IMR-90 (cell line): ENCODE results near the gene RGS13. TPM values are rescaled to one million over a fixed set of nuclear protein-coding genes. Genes with fewer than 3 reads are reported as not detected.

Source experiments
- ATAC-seq: fragments of 200-7000 bp; cut with Tn5 transposase; 2 replicates; pipeline ENCODE4 v1.9.1; 2020; ENCODE audit warnings: low read depth, mild to moderate bottlenecking, moderate library complexity
- BruUV-seq: library from RNA; stranded (reverse); fragments of 400-500 nt; replicated peaks from 2 replicates; lab custom pipeline; 2021; lab: Mats Ljungman, UMichigan
- CTCF ChIA-PET: fragments of 300-600 bp; formaldehyde crosslinking; extraction: SDS; loops from one replicate; lab custom pipeline; 2021; ENCODE audit warnings: antibody characterized with exemption; lab: Yijun Ruan, JAX
- POLR2A ChIA-PET: fragments of 300-600 bp; sonication (Branson Sonifier 250); formaldehyde crosslinking; loops from one replicate; lab custom pipeline; 2022; ENCODE audit warnings: antibody characterized with exemption; ENCODE audit not compliant: unreplicated experiment; lab: Charles Lee
- DNase-seq: peaks from one replicate; pipeline ENCODE4 v3.0.0; 2013
- H2AFZ ChIP-seq: replicated peaks from 2 replicates; pipeline ENCODE3; 2013; ENCODE audit warnings: low read length, mild to moderate bottlenecking; ENCODE audit not compliant: poor library complexity
- H2AK5ac ChIP-seq: 2 replicates; pipeline ENCODE4 v1.6.1; 2013; ENCODE audit warnings: low read depth, low read length, inconsistent platforms
- H2AK9ac ChIP-seq: replicated peaks from 2 replicates; pipeline ENCODE3; 2013; ENCODE audit warnings: mild to moderate bottlenecking, low read depth, low read length, moderate library complexity; ENCODE audit not compliant: poor library complexity
- H2BK120ac ChIP-seq: 2 replicates; pipeline ENCODE4 v1.6.1; 2013; ENCODE audit warnings: low read depth, low read length, inconsistent platforms
- H2BK15ac ChIP-seq: 3 replicates; pipeline ENCODE4 v1.6.1; 2013; ENCODE audit warnings: low read depth, low read length, inconsistent platforms
- H2BK20ac ChIP-seq: 2 replicates; pipeline ENCODE4 v1.6.1; 2013; ENCODE audit warnings: low read depth, mild to moderate bottlenecking, inconsistent platforms, low read length, moderate library complexity
- H2BK5ac ChIP-seq: 2 replicates; pipeline ENCODE4 v1.6.1; 2013; ENCODE audit warnings: mild to moderate bottlenecking, low read depth, low read length, inconsistent platforms; ENCODE audit not compliant: poor library complexity, severe bottlenecking
- H3K14ac ChIP-seq: replicated peaks from 2 replicates; pipeline ENCODE4 v1.6.1; 2013; ENCODE audit warnings: low read depth, low read length, inconsistent platforms
- H3K18ac ChIP-seq: 2 replicates; pipeline ENCODE4 v1.6.1; 2013; ENCODE audit warnings: low read depth, low read length, control low read depth
- H3K23ac ChIP-seq: 2 replicates; pipeline ENCODE4 v1.6.1; 2013; ENCODE audit warnings: low read depth, low read length, inconsistent platforms
- H3K27ac ChIP-seq: 2 replicates; pipeline ENCODE4 v1.5.1; 2013; ENCODE audit warnings: mild to moderate bottlenecking, control low read depth, low read length; ENCODE audit not compliant: insufficient read depth
- H3K27me3 ChIP-seq: 2 replicates; pipeline ENCODE4 v1.6.1; 2013; ENCODE audit warnings: low read length; ENCODE audit not compliant: control insufficient read depth, insufficient read depth
- H3K36me3 ChIP-seq: 2 replicates; pipeline ENCODE4 v1.6.1; 2013; ENCODE audit warnings: low read length, mixed read lengths; ENCODE audit not compliant: control insufficient read depth, insufficient read depth
- H3K4ac ChIP-seq: 2 replicates; pipeline ENCODE4 v1.6.1; 2013; ENCODE audit warnings: low read depth, low read length, inconsistent platforms
- H3K4me1 ChIP-seq: 2 replicates; pipeline ENCODE4 v1.6.1; 2013; ENCODE audit warnings: low read length, mixed read lengths; ENCODE audit not compliant: control insufficient read depth, insufficient read depth
- H3K4me2 ChIP-seq: 2 replicates; pipeline ENCODE4 v1.6.1; 2013; ENCODE audit warnings: low read depth, mild to moderate bottlenecking, control low read depth, low read length, moderate library complexity
- H3K4me3 ChIP-seq: 2 replicates; pipeline ENCODE4 v1.5.1; 2013; ENCODE audit warnings: low read depth, mild to moderate bottlenecking, control low read depth, low read length, moderate library complexity; ENCODE audit not compliant: insufficient read depth
- H3K56ac ChIP-seq: 2 replicates; pipeline ENCODE4 v1.6.1; 2013; ENCODE audit warnings: low read length, inconsistent platforms; ENCODE audit not compliant: insufficient read depth; ENCODE audit errors: extremely low read depth
- H3K79me1 ChIP-seq, 2 experiments: 2 replicates each; pipeline ENCODE4 v1.6.1; 2013; ENCODE audit warnings: low read length in 2 of 2, inconsistent platforms in 1 of 2, low read depth in 1 of 2
- H3K9ac ChIP-seq: 2 replicates; pipeline ENCODE4 v1.6.1; 2013; ENCODE audit warnings: low read depth, low read length, control low read depth
- H3K9me1 ChIP-seq: 2 replicates; pipeline ENCODE4 v1.6.1; 2013; ENCODE audit warnings: low read length, inconsistent platforms; ENCODE audit not compliant: insufficient read depth
- H3K9me3 ChIP-seq: 2 replicates; pipeline ENCODE4 v1.6.1; 2013; ENCODE audit warnings: low read length; ENCODE audit not compliant: control insufficient read depth, insufficient read depth
- H4K20me1 ChIP-seq: 2 replicates; pipeline ENCODE4 v1.6.1; 2013; ENCODE audit warnings: low read length, inconsistent platforms; ENCODE audit not compliant: insufficient read depth
- H4K5ac ChIP-seq: 2 replicates; pipeline ENCODE4 v1.6.1; 2013; ENCODE audit warnings: mild to moderate bottlenecking, low read depth, low read length, control low read depth
- H4K8ac ChIP-seq, 2 experiments: 2 replicates each; pipeline ENCODE4 v1.6.1; 2013; ENCODE audit warnings: low read depth in 2 of 2, low read length in 2 of 2, control low read depth in 1 of 2, inconsistent platforms in 1 of 2
- H4K91ac ChIP-seq: 2 replicates; pipeline ENCODE4 v1.6.1; 2013; ENCODE audit warnings: low read depth, low read length, inconsistent platforms; ENCODE audit not compliant: insufficient read depth
- CEBPB ChIP-seq: IDR thresholded peaks from 2 replicates; pipeline ENCODE4 v1.6.1; 2012; ENCODE audit warnings: low read depth, low read length, improper control_type of control experiment
- CHD1 ChIP-seq: IDR thresholded peaks from 2 replicates; pipeline ENCODE4 v1.6.1; 2012; ENCODE audit warnings: low read depth, low read length, improper control_type of control experiment
- CTCF ChIP-seq: conservative IDR thresholded peaks from 2 replicates; pipeline ENCODE4 v1.5.1; 2012; ENCODE audit warnings: mild to moderate bottlenecking, low read depth, low read length, improper control_type of control experiment
- ELK1 ChIP-seq: fragments of 150-350 bp; IDR thresholded peaks from 2 replicates; pipeline ENCODE4 v1.6.1; 2016; ENCODE audit warnings: low read depth, mild to moderate bottlenecking, low read length, moderate library complexity, borderline replicate concordance
- FOS ChIP-seq: fragments of 150-350 bp; IDR thresholded peaks from 2 replicates; pipeline ENCODE4 v1.6.1; 2016; ENCODE audit warnings: low read depth, low read length
- MAFK ChIP-seq: IDR thresholded peaks from 2 replicates; pipeline ENCODE4 v1.6.1; 2012; ENCODE audit warnings: low read depth, low read length, improper control_type of control experiment
- MAZ ChIP-seq: IDR thresholded peaks from 2 replicates; pipeline ENCODE4 v1.6.1; 2012; ENCODE audit warnings: low read depth, mild to moderate bottlenecking, low read length, improper control_type of control experiment, moderate library complexity, borderline replicate concordance
- NFE2L2 ChIP-seq: fragments of 150-350 bp; IDR thresholded peaks from 2 replicates; pipeline ENCODE4 v1.6.1; 2016; ENCODE audit warnings: low read depth, mild to moderate bottlenecking, low read length
- POLR2A ChIP-seq: IDR thresholded peaks from 2 replicates; pipeline ENCODE4 v1.6.1; 2012; ENCODE audit warnings: mild to moderate bottlenecking, low read depth, low read length
- RAD21 ChIP-seq: IDR thresholded peaks from 2 replicates; pipeline ENCODE4 v1.6.1; 2012; ENCODE audit warnings: low read length, improper control_type of control experiment
- RFX5 ChIP-seq: IDR thresholded peaks from 2 replicates; pipeline ENCODE4 v1.8.0; 2012; ENCODE audit warnings: low read depth, mild to moderate bottlenecking, low read length, moderate library complexity
- SMC3 ChIP-seq: fragments of 150-350 bp; IDR thresholded peaks from 2 replicates; pipeline ENCODE4 v1.6.1; 2016; ENCODE audit warnings: low read depth, mild to moderate bottlenecking, antibody characterized with exemption, low read length, moderate library complexity
- USF2 ChIP-seq: fragments of 150-350 bp; IDR thresholded peaks from 2 replicates; pipeline ENCODE4 v1.6.1; 2017; ENCODE audit warnings: mild to moderate bottlenecking, antibody characterized with exemption, low read length, low read depth
- dilution Hi-C: fragments of 300-500 bp; cut with HindIII; formaldehyde crosslinking; loops from one replicate; pipeline ENCODE4 v1.14.3; 2018; ENCODE audit warnings: low sequenced_read_pairs; ENCODE audit not compliant: unreplicated experiment
- in situ Hi-C: fragments of 300-500 bp; cut with MboI; formaldehyde crosslinking; loops from 3 replicates; pipeline ENCODE4 v1.14.3; 2019; ENCODE audit warnings: low sequenced_read_pairs, inconsistent platforms, mixed read lengths
- intact Hi-C: fragments of 100-400 bp; cut with micrococcal nuclease; formaldehyde crosslinking; loops from 2 replicates; pipeline ENCODE4 v1.10.0; 2022
- polyA plus RNA-seq, 3 experiments: library from polyadenylated mRNA; depleted of rRNA; stranded (reverse); fragments of >200 nt; gene quantifications; 2 replicates each; pipeline ENCODE4 v1.2.3, GENCODE V29; 2012; ENCODE audit warnings: low replicate concordance in 1 of 3
- total RNA-seq: library from RNA; depleted of rRNA; stranded (reverse); fragments of >200 nt; gene quantifications from 2 replicates; pipeline ENCODE4 v1.2.3, GENCODE V29; 2012

The RGS13 gene
- total and polyA plus RNA-seq, 2 of the 4 experiments (the other 2 are of a cell fraction) = not detected

GRCh38 chr1:192620071-192620635 is 15.8 kb upstream of the RGS13 start:
- Histone ChIP-seq H4K5ac (no peak overlapping the region), H3K14ac (no peak overlapping the region), H3K79me1 (no peaks in the 10 kb centered on the region), H2BK5ac (no peak overlapping the region), H3K56ac (no peak overlapping the region), H3K27ac (no peak overlapping the region), H3K9ac (no peak overlapping the region), H3K27me3 (no peaks in the 10 kb centered on the region), H2BK120ac (no peak overlapping the region), H3K4ac (no peak overlapping the region), H3K9me3 (no peaks in the 10 kb centered on the region), H3K18ac (no peak overlapping the region), H4K8ac (no peak overlapping the region), H2BK20ac (no peak overlapping the region), H2AK5ac (no peak overlapping the region), H4K20me1 (no peaks in the 10 kb centered on the region), H3K23ac (no peak overlapping the region), H4K91ac (no peak overlapping the region), H2AFZ (no peak overlapping the region), H3K4me2 (no peak overlapping the region), H3K4me1 (no peaks in the 10 kb centered on the region), H3K36me3 (no peaks in the 10 kb centered on the region), H2BK15ac (no peak overlapping the region), H3K4me3 (no peak overlapping the region), H3K9me1 (0 out of 2 replicates have a peak, but pooled peaks cover 2% of the 10 kb centered on the region), H2AK9ac (no peak overlapping the region)
- DNase-seq = no peak
- in situ Hi-C loops (no loop called here), dilution Hi-C loops (no loop called here), intact Hi-C loops (no loop called here)
- ChIA-PET CTCF (no interaction called here), POLR2A (no interaction called here)
- TF ChIP-seq RAD21 = no peak
- no peak for TF ChIP-seq NFE2L2
- no peak for TF ChIP-seq FOS
- TF ChIP-seq POLR2A = no peak
- TF ChIP-seq CEBPB = no peak
- TF ChIP-seq MAFK = no peak
- TF ChIP-seq SMC3 = no peak
- TF ChIP-seq CTCF = no peak
- no peak for TF ChIP-seq MAZ
- no peak for TF ChIP-seq RFX5
- no peak for TF ChIP-seq ELK1
- no peak for TF ChIP-seq CHD1
- TF ChIP-seq USF2 = no peak
- no peak for ATAC-seq
- no TSS peak for BruUV-seq
